ENCODE measurements around the gene ZNF74.
"Not testable (repeated sequence)": the region's sequence is repeated elsewhere in the genome, so short reads cannot be mapped to it uniquely, and the experiment has no call there.

ZNF74 gene

DNA sequence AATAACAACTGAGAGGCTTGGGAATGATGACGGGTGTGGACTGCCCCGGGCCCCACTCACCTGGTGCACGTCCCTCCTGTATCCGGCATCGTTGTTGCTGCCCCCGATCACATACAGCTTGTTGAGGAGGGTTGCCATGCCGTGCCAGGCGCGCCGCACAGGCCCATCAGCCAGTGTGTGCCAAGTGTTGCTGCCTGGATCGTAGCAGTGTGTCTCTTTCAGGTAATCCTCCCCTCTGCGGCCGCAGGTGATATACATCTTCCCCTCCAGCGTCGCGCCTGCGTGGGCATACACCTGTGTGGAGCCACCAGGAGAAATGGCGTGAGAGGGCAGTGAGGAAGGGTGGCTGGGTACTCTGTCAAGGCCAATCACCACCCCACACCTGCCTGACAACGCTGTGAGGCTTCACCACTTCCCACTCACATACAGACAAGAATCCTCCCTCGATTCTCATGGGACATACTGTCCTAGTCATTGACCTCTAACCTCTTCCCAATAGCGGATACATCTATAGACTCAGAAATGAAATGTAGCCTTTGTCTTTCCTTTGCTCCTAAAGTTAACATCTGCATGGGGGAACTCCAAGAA, 52.5 kb downstream of the ZNF74 start:
- DNase-seq (ENCODE audit: low read depth, low spot score): no peak

DNA sequence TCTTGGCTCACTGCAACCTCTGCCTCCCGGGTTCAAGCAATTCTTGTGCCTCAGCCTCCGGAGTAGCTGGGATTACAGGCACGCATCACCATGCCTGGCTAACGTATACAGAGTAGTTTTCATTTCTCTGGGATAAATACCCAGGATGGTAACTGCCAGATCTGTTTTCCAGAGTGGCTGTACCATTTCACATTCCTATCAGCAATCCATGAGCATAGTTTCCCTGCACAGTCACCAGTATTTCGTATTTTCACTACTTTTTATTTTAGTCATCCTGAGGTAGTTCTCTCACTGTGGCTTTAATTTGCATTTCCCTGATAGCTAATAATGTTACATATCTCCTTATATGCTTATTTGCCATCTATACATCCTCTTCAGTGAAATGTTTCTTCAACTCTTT, 54.7 kb downstream of the ZNF74 start:
- no peak for DNase-seq (ENCODE audit: low read depth, low spot score)

DNA sequence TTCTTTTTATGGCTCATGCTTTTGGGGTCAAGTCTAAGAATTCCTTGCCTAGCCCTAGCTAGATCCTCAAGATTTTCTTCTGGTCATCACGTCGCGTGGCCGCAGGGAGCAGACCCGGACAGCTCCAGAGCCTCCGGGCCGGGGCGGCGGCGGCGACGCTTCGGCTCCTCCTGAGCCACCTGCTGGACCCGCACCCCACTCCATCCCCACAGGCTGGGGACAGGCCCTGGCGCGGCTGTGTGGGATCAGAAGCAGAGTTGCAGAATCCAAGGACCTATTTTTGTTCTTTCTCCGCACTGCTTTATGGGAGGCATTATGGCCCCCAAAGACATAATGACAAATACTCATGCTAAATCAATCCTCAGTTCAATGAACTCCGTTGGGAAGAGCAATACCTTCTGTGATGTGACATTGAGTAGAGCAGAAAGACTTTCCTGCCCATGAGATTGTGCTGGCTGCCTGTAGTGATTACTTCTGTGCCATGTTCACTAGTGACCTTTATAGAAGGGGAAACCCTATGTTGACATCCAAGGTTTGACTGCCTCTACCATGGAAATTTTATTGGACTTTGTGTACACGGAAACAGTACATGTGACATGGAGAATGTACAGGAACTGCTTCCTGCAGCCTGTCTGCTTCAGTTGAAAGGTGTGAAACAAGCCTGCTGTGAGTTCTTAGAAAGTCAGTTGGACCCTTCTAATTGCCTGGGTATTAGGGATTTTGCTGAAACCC, 56.0 kb downstream of the ZNF74 start:
- no peak for DNase-seq (ENCODE audit: low read depth, low spot score)

DNA sequence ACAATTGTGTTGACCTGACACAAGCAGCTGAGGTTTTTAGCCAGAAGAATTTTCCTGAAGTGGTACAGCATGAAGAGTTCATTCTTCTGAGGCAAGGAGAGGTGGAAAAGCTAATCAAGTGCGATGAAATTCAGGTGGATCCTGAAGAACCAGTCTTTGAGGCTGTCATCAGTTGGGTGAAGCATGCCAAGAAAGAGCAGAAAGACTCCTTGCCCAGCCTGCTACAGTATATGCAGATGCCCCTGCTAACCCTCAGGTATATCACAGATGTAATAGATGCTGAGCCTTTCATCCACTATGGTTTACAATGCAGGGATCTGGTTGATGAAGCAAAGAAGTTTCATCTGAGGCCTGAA, 56.6 kb downstream of the ZNF74 start:
- no peak for DNase-seq (ENCODE audit: low read depth, low spot score)

DNA sequence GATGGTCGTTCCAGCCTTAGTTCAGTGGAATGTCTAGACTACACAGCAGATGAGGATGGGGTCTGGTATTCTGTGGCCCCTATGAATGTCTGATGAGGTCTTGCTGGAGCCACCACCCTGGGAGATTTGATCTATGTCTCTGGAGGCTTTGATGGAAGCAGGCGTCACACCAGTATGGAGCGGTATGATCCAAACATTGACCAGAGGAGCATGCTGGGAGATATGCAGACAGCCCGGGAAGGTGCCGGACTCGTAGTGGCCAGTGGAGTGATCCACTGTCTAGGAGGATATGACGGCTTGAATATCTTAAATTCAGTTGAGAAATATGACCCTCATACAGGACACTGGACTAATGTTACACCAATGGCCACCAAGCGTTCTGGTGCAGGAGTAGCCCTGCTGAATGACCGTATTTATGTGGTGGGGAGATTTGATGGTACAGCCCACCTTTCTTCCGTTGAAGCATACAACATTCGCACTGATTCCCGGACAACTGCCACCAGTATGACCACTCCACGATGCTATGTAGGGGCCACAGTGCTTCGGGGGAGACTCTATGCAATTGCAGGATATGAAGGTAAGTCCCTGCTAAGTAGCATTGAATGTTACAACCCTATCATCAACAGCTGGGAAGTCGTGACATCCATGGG, 57.3 kb downstream of the ZNF74 start:
- DNase-seq (ENCODE audit: low read depth, low spot score): not testable (repeated sequence)

DNA sequence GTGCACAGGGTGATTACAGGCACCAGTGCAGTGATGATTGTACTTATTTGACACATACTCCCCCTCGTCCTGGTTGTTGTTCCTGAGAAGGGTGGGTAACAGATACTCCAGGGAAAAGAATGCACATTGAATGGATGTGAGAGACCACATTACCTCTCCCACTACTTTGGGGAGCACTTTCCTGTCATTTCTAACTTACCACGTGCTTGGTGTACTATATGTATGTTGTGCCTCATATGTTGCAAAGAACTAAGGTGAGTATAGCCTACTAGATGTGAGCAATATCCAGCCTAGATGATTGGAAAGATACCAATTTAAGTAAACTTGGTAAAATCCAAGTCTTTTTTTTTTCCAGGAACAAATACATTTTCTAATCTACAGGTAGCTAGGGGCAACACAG, 58.0 kb downstream of the ZNF74 start:
- DNase-seq (ENCODE audit: low read depth, low spot score): no peak

DNA sequence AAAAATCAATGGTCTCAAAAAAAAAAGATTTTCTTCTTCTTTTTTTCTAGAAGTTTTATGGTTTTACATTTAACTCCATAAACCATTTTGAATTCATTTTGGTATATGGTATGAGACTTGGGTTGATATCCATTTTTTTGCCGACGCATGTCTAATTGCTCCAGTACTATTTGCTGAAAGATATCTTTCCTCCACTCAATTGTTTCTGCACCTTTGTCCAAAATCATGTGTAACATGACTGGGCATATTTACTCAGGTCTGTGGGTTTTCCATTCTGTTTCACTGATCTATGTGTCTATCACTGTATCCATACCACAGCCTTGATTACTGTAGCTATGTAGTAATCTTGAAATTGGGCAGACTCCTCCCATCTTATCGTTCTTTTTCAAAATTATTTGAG, 59.3 kb downstream of the ZNF74 start:
- DNase-seq (ENCODE audit: low read depth, low spot score): no peak

DNA sequence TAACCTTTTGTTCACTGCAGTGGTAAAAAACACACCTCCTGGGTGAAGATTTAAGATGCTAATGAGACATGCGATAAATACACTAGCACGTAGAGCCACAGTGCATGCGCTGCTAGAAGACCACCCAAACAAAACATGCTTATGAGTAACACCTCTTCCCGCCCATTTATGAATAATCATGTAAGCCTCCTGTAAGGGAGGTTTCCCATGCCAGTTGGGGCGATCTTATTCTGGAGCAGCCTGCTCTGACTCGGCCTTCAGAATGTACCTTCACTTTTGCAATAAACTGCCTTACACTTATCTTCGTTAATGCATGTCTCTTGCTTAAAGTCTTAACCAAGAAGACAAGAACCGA, 61.7 kb downstream of the ZNF74 start:
- no peak for DNase-seq (ENCODE audit: low read depth, low spot score)

DNA sequence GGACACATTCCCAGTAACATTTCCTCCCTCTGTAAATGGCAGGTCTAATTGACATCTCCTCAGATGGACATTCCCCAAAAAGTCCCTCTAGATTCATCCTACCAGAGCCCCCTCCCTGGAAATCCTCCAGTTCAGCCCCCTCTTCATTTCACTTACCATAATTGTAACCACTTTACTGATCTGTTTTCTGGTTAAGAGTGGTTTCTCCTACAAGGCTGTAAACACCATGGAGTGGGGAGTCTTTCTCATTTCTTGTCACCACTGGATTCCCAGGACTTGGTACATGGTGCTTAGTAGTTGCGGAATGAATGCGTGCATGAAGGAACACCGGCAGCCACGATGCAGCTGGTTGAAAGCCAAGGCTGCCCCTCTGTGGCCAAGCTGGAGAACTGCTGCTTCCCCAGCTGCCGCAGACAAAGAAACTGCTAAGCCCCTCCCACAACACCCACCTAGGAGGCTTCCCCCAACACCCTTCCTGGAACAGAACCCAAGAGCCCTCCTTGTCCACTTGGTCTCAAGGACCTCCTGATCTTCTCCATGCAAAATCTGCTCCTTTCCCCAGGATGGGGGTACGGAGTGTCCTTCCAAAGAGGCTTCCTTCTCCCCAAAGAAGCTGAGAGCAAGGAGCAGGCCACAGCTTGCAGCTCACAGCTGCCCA, 62.2 kb downstream of the ZNF74 start:
- DNase-seq (ENCODE audit: low read depth, low spot score): peak; percentile 69

DNA sequence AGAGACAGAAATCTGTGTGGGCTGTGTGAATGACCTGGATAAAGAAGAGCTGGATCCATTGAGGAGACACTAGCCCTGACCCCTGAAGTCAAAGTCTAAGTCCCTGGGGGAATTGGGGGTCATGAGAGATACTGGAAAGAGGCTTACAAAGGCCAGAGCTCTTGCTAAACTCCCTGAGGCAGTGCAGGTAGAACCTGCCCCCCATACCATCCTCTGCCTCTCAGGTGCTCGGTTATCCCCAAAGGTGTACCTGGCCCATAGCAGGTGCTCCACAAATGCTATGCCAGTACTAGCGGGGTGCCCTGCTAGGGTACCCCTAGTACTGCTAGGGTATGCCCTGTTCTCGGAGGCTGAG, 62.7 kb downstream of the ZNF74 start:
- no peak for DNase-seq (ENCODE audit: low read depth, low spot score)

DNA sequence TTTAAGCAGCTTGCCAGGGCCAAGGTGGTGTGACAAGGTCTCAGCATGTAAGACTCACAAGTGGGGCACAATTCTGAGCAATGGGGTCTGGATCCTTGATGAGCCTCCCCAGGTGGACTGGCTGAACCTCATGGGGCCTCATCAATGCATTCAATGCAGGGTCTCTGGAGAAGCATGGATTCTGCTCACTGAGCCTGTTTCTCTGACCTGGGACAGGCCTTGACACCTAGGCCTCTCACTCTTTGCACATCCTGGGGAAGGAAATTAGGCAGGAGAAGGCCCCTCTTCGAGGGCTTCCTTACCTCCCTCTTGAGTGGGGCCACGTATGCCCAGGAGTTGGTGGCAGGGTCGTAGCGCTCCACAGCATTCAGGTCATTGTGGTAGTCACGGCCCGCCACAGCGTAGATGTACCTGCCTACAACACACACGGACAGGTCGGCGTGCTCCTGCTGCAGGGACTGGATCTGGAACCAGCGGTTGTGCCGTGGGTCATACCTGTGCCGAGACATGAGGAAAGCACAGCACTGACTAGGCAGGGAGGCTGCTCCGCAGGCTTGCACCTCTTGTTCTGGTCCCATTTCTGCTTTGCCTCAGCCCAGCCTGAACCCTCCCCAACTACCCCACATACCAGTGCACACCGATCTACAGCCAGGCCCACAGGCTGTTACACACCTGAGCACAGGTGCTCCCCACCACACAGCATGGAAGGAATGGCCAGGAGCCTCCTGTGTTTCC, 63.7 kb downstream of the ZNF74 start:
- DNase-seq (ENCODE audit: low read depth, low spot score): no peak

Data from iPS DF 19.7 (cell line).